GM19372 (cell line): ENCODE results near the gene FGF14.

Experiments
- ATAC-seq: cut with Tn5 transposase; IDR thresholded peaks from one replicate; pipeline ENCODE4 v1.9.1; 2021; ENCODE audit warnings: mild to moderate bottlenecking, low read depth, moderate library complexity; ENCODE audit not compliant: unreplicated experiment

The FGF14 gene

DNA sequence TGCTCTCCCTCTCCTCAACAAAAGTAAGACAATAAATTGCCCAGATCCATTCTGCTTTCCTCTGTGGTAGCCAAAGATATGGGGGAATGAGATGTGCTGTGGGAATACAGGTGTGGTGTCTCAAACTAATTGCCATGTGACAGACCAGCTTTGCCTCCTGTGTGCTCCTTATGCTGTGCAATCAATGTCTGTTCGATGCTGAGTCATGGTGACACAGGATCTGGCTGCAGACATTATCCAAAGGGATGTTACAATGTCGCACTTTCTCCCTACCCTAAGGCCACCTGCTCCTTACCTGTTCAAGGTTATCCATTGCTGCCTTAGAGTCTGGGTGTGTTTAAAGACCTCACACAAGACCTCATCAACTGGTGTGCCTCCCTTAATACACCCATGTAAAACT lies 32.5 kb downstream of the FGF14 start:
- no peak for ATAC-seq

DNA sequence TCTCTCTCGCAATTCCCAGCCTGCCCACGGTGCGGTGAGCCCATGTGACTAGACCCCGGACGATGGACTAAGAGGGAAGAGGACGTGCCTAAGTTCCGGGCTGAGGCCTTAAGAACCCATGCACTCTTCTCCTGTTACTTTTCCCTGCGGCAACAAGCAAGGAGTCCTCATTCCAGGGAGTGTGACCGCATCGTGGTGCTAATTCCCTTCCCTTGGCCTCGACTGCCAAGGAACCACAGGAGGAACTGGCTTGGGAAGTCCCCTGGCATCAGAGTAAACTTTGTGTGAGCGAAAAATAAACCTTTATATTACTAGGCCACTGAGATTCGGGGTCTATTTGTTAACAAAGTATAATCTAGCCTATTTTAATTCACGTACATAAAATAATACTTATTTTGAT lies 34.0 kb downstream of the FGF14 start:
- no peak for ATAC-seq

DNA sequence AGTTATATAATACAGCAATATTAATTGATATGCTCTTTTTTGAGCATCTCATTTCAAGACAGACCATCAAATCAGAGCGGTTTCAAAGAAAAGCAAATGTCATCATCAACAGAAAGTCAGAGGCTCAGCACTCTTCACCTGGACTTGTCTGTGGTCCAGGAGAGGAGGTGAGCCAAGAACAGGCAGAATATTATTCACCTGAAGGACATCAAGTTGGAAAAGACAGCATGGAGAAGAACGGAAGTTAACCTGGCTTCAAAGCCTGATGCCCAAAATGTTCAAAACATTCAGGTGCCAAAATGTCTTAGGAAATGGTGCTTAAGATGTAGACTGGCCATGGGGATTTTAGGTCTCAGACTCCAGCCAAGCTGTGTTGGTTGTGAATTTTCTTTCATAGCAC lies 40.7 kb downstream of the FGF14 start:
- ATAC-seq = no peak

DNA sequence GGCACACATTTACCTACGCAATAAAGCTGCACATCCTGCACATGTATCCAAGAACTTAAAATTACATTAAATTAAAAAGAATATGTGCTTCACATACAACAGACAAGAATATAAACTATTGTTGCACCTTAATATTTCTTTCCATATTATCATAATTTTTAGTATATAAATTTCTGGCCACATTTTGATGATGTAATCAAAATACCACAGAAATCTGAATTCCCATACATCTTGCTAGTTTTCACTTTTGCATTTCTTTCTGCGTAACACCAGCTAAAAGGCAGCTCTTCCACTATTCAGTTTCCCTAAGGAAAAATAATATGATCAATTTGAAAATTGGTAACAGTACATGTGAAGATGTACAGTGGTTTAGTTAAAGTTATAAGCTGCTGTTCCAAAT lies 42.6 kb downstream of the FGF14 start:
- no peak for ATAC-seq

DNA sequence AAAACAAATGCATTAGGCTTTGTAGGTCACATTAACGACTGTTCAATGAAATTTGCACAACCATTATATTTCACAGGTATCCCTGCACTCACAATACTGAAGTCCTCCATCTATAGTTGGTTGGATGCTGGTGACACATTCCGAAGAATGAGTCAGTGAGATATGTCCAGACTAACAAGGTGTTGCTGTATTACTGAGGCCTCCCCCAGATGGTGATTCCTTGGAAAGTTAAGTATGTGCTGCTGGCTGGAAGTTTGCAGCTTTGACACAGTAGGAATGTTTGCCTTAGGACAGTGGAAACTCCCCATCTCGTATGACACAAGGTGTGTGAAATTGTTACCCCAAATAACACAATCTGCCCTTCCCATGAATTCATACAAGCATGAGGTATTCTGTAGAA lies 46.6 kb downstream of the FGF14 start:
- ATAC-seq = no peak

DNA sequence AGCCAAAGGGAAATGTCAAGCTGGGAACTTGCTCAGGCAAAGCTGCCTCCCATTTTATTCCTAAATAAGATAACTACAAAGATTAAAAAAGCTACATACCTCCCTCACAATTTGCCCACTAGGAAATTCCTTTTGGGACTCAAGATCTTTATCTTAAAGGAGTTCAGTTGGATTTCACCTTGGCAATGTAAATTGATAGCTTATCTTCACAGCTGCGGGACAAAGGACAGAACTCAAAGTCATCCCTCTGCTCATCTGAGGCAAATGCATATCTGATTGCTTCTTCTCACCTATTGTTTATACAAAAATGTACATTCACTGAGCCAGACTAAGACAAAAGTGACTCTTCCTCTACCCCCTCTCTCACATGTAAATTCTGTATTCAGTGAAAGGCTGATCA lies 47.8 kb downstream of the FGF14 start:
- no peak for ATAC-seq

DNA sequence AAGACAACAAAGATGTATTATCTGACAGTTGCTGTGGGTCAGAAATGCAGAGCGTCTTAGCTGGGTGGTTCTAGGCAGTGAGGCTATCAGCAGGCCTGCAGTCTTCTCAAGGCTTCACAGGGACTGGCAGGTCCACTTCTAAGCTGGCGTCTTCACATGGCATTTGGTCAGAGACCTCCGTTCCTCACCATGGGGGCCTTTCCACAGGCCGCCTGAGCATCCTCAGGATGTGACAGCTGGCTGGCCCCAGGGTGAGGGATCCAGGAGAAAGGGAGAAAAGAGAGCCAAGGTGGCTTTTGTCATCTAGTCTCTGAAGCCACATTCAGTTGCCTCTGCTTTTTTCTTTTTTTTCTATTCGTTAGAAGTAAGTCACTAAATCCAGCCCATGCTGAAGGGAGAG lies 50.3 kb downstream of the FGF14 start:
- no peak for ATAC-seq

DNA sequence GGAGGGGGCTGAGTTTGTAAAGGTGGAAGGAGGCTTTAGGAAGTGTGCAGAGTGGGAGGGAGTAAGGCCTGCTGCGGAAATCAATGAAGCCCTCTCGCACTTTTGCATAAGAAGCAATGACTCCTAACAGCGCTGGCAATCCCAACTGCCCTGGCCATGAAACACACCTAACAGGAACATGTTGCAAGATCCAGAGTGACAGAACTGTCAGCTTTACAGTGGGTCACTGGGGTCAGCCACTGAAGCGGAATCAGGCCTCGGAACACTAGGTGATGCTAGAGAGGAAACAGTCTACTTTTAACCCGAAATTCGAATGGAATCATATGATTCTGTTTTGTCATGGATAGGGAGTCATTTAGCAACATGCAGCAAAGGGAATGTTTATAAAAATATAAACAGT lies 54.4 kb downstream of the FGF14 start:
- ATAC-seq = no peak

DNA sequence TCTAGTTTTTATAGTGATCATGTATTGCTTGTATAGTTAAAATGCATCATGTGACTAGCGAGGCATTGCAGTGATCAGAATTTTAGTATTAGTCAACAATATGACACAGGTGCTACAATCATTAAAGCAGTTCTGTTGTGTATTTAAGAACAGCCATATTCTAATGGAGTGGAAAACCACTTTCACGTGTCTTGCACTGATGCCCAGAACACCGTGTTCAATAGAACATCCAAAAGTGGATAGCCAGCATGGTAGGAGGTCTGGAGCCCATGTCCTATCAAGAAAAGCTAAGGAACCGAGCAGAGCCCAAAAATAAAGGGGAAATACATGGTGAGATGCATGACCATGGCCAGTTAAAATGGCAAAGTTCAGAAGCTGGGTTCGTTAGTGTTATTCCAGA lies 55.1 kb downstream of the FGF14 start:
- ATAC-seq = no peak

DNA sequence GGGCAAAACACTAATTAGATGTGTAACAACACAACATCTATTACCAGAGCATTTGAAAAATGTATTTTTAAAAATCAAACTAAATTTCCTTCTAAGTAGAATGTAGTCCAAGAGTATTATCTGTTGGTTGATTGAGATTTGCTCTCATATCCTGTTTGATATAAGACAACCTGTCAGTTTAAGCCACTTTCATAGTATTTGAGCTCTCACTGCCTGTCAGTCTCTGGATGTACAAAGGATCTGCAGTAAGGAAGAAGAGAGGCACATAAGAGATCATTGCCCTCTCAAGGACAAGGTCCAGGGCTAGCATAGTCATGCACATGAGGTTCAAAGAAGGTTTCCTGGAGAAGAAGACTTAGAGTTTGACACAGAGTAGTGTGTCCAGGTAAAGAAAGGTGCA lies 57.4 kb downstream of the FGF14 start:
- no peak for ATAC-seq

DNA sequence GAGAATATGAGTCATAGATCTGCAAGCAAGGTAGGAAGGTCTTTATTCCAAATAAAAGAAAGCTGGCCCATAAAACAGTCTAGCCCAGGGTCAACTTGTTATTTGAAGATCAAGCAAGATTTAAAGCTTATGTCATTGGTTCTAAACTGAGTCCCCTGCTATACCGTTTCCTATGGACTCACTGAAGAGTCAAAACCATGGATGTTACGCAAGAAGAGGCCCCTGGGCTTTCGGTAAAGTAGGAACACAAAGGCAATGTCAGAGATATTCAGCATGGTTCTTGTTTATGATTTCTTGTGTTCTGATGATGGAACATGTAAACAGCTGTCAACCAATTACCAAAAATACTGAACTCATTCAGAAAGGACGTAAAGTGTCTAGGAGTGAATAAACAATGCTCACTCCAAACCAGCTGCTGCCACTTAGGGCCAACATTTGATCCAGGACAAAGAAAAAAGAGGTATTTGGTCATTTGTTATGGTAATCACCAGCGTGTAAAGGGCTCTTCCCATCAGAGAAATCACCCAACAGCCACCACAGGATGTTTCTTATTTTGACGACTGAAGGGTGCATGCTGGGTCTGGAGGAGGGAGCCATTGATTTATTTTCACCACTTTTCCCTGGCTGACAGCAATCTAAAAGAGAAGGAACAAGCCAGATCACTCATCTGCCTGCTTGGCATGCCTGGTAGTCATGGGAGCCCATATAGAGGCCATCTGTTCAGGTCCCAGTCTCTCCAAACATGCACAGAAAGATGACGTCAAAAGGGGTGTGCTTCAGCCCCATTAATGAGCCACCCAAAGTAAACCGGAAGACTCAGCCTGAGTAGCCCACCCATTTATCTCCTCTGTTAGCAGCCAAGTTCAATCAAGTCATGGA lies 68.3 kb downstream of the FGF14 start:
- no peak for ATAC-seq

DNA sequence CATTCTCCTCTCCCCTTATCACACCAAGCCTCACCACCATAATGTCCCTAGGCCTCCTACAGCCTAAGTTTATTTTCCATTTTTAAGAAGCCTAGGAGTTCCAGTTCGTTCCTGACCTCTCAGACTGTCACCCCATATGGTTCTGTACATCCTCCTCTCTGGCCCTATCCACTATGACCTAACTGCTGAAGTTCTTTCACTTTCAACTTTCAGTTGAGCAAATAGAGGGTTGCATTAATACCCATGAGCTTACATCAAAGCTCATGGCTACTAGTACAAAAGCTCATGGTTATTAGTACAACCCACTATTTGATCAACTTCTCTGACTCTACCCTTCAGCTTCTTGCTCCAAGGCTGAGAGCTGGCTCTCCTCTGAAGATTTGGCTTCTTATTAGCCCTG lies 72.9 kb downstream of the FGF14 start:
- ATAC-seq = peak; percentile 78

DNA sequence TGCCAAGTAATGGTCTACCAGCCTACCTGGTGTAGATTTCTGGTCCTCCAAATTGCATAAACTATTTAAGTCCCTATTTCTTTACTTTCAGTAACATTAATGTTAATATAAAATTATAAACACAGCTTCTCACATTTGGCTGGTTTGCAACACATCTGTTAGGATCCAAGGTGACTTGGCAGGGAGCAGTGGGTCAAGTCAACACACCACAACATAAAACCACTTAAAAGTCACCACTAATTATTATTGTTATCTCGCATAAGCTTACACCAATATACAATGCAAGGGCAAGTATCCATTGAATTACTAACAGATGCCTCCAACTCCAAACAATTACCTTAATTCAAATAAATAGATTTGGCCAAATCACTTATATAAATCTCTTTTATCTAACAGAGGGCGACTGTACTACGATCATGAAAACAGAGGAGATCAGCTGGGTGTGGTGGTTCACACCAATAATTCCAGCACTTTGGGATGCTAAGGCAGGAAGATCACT lies 74.7 kb downstream of the FGF14 start:
- no peak for ATAC-seq

DNA sequence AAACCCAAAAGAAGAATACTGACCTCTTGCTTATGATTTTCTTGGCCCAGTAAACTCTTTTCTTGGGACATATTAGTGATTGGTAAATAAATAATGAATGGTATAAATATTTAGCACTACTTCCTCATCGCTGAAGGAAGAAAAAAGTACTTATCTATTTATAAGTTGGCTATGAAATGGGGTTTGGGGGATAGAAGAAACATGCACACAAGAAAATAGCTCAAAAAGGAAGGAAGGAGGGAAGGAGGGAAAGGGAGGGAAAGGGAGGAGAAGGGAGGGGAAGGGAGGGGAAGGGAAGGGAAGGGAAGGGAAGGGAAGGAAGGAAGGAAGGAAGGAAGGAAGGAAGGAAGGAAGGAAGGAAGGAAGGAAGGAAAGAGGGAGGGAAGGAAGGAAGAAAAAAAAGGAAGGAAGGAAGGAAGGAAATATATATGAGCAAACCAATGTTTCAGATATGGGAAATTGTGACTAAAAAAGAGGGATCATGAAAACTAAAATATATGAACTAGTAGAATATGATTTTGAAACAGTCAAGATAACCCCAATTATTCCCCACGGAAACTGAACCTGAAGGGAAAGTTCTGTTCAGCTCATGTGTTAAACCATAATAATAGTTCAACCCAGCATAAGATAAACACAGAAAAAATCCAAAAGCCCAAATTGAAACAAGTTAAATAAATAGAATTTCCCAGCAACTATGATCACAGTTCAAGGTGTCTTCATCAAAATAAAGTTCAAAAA lies 75.3 kb downstream of the FGF14 start:
- ATAC-seq = no peak

DNA sequence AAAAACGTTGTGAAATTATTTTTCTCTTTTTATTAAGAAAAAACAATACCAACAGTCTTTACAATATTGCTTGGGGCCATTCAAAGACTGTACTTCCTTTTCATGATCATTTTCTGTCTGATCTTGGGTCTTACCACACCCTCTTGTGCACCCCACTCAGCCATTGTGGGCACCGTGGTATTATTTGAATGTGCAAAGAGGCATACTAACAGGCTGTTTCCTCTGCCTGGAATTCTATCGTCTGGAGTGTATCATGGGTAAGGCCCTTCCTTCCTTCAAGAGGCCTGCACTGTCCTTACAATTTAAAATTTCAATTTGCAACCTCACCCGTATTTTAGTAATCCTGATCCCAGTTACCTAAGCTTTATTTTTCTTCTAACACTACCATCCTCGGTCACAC lies 76.5 kb downstream of the FGF14 start:
- no peak for ATAC-seq

DNA sequence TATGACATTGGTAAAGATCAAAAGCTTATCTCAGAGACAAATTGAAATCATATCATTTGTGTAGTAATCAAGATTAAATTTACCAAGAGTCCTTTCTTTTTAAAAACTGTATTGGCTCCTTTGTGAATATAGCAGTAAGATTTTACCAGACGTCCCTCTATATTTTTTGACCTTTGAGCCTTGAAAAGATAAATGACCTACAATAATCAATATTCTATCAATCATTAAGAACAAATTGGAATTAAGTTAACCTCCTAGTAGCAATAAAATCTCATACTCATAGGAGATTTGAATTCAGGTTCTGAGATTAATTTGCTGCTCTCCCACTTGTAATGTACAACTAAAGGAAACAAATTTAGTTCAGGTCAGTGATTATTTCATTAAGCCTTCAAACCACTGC lies 78.3 kb downstream of the FGF14 start:
- ATAC-seq = no peak

DNA sequence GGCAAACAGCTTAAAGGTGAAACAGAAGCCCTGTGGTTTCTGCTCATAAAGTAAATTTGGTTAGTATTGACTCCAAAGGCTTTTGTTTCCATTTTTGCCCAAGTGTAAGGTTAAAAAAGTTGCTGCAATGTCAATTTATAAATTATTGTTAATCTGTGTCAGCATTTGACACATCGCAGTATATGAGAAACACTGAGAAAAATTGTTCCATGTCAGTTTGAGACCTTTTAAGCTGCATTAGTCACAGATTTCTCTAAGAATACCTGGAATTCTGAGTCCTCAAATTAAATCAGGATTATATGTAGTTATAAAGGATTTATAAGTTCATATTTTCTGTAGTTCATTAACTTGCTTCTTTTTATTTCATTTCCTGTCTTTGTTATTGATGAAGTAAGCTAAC lies 78.8 kb downstream of the FGF14 start:
- ATAC-seq = no peak

DNA sequence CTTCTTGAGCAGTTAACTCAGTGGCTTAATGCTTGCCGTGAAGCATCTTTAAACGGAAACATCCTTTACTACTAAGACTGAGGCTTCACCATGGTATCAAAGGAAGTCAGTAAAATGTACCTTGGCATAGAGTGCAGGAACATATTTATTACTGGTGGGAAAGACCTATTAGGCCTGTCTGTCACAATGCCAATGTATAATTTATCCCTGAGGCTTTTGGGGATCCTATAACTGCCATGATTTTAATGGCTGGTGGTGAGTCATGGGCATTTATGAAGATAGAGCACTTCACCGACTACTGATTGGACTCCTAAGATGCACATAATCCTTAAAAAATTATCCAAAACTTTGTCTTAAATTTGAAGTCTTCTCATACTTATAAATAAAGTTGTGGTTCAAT lies 79.6 kb downstream of the FGF14 start:
- no peak for ATAC-seq

DNA sequence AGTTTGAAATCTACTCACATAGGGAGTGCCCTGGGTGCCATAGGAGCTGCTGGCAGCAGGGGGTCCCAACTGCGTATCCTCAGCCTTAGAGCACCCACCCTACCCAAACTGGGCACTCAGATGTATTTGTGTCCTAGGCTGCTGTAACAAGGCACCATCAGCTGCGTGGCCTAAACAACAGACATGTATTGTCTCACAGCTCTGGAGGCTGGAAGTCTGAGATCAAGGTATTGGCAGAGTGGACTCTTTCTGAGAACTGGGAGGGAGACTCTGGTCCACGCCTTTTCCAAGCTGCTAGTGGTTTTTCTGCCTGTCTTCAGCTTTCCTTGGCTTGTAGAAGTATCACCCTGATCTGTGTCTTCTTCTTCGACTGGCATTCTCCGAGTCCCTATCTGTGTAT lies 83.6 kb downstream of the FGF14 start:
- no peak for ATAC-seq

DNA sequence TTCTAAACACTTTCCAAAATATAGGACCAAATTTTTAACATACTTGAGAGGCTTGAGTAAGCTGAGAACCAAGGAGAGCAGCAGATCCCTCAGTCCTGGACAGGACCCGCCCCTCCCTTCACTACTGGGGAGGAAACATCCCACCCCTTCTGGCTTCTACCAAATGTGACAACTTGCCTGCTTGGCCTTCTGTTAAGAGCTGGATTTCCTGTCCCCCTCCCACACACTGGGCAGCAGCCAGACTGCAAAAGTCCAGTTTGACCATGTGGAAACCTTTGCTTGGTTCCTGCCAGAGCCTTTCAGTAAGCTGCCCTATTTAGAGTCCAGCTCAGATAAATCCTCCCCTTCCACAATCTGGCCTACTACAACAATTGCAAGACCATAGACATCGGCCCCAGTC lies 84.3 kb downstream of the FGF14 start:
- ATAC-seq = no peak

DNA sequence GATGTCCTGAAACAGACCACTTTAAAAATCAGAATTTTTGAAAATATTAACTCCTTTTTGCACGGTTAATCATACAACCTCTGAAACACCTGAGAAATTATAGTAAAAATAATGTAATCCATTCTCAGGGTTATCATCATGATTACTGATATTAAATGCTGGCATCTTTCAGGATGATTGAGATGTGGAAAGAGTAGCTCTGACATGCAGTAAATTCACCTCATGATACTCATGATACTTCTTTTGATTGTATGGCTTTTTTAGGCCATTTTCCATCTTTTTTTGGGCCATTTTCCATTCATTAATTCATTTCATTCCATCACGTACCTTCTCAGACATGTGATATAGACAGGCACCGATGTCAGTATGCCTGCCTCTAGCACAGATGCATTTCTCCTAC lies 85.1 kb downstream of the FGF14 start:
- ATAC-seq = no peak

DNA sequence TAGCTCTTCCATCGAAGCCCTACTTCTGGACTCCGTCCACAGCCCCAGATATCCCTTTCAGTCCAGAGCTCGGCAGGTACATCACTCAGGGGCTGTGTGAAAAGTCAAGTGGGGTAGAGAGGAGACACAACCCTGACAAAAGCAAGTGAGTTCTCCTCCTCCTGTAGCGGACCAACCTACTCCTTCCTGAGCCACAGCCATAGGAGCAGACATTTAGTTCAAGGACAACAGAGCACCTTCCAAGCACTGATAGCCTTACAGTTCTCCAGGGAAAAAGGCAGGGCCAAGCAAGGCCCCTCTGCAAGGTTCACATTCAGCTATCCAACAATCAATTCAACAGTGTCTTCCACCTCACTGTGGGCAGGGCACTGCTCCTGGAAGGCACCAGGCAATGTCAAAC lies 89.0 kb downstream of the FGF14 start:
- ATAC-seq = no peak
